Stimulated activated CD4-positive, alpha-beta T cell treated with anti-CD3 and anti-CD28 coated beads, Interleukin-12 subunit alpha, Interleukin-12 subunit beta, amount 100 ng/mL, for 4 hours (primary cell): ENCODE measurements around the gene ICA1L.
"Not testable (repeated sequence)": the region's sequence is repeated elsewhere in the genome, so short reads cannot be mapped to it uniquely, and the experiment has no call there.

Experiments
- DNase-seq: peaks from one replicate; pipeline ENCODE4 v3.0.0-alpha.2; 2020

ICA1L gene

DNA sequence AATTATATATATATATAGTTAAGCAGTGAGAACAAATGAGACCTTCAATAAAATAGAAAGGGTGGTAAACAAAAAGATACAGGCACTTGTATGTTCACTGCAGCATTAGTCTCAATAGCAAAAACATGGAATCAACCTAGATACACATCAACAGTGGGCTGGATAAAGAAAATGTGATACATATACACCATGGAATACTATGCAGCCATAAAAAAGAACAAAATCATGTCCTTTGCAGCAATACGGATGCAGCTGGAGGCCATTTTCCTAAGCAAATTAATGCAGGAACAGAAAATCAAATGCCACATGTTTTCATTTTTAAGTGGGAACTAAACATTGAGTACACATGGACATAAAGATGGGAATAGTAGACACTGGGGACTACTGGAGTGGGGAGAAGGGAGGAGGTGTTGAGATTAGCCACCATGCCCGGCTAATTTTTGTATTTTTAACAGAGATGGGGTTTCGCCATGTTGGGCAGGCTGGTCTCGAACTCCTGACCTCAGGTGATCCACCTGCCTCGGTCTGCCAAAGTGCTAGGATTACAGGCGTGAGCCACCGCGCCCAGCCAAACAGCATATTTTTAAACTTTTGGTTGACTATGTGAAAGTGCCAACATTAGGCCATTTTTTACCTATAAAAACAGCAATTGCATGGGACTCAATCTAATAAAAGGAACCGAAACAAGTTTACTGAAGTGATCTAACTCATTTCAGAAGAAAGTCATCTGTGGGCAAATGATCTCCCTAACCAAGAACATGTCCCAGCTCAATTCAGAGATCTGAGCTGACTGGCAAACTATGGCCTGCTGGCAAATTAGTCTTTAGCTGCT is 23.7 kb downstream of the ICA1L start:
- DNase-seq = no peak

DNA sequence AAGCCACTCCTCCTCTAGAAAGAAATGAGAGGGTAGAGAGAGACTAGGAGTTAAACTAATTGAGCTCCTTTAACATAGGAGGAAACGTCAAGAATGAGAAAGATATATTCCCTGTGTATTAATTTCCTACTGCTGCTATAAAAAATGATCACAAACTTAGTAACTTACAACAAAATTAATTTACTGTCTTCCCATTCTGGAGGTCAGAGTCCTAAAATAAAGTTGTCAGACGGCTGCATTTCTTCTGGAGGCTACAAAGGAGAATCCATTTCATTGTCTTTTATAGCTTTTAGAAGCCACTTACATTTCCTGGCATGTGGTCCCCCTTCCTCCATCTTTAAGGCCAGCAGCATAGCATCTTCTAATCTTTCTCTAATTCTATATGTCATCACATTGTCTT is 26.9 kb downstream of the ICA1L start:
- no peak for DNase-seq

DNA sequence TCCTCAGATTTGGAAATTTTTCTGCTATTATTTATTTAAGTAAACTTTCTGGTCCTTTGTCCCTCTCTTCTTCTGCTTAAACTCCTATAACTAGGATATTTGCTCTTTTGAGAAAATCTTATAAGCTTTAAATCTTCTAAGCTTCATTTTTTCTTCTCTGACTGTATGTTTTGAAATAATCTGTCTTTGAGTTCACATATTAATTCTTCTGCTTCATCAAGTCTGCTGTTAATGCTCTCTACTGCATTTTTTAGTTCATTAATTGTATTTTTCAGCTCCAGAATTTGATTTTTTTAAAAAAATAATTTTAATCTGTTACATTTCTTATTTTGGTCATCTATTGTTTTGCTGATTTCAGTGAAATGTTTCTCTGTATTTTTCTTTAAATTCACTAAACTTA is 28.9 kb downstream of the ICA1L start:
- no peak for DNase-seq

DNA sequence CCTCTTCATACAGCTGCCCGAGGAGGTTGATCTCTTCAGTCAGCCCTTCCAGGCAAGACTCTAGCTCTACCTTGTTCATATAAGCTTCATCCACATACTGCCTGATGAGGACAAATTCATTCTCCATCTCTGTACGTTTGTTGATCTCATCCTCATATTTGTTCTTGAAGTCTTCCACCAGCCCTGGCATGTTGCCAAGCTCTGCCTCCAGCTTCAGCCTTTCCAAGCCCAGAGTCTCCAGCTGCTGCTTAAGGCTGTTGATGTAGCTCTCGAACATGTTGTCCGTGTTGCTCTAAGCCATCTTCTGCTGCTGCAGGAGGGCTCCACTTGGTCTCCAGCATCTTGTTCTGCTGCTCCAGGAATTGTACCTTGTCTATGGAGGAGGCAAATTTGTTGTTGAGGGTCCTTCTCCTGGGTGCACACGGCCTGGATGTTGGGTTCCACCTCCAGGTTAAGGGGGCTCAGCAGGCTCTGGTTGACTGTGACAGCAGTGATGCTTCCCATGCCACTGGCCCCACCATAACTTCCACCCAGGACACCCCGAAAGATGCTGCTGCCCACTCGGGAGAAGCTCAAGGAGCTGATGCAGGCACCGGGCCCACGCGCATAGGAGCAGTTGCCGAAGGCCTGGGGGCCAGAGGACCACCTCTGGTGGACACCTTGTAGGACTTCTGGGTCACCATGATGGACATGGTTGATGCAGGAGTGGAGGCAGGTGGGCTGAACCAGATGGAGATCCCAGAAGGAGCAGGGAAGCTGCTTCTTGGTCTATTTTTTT is 30.3 kb downstream of the ICA1L start:
- no peak for DNase-seq

DNA sequence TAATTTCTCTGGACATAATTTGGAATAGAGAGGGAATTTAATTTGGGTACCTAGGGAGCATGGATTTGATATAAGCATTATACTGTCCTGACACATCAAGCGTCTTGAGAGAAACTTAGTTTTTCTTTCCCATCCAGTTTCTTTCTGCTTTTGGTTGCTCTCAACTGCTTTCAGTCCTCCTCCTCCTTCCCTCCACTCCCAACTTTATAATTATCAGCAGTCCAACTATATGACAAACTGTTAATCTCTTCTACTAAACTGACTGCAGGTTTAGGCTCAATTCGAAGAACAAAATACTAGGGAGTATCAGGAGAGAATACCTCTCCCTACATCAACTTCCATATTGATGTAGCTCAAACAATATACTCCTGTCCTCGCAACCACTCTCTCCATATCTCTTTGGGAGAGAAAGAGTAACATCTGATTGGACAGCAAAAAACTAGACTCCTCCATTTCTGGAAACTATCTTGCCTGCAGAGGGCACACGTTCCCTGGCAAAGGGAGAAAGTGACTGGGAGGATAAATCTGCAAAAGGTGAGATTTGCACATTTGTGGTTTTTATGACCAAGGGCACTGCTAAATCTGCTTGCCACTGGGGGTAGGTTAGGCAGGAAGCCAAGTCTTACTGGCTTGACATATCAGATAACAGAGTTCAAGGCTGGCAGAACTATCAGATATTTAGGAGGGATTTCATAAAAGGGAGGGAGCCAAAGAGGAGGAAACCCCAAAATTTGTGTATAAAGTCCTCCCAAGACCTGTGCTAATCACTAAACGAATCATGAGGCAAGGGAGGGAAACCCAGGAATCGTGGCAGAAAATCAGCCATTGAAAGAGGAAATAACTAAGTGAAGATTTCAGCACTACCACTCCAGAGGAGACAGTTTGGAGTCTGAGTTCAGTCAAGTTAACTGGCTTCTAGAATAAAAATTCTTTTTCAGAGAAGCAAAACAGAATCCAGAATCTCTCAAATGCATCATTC is 40.0 kb downstream of the ICA1L start:
- peak; percentile 9 for DNase-seq

DNA sequence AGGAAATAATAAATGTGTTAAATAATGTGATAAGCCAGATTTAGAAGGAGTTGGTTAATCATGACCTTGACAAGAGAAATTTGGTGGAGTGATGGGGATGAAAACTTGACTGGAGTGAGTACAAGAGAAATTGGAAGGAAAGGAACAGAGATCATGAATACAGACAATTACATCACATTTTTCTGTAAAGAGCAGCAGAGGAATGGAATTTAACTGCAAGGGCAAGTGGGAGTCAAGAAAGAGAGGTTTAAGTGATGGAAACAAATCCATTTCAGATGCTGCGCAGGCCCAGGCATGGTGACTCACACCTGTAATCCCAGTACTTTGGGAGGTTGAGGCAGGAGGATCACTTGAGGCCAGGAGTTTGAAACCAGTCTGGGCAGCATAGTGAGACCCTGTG is 46.7 kb downstream of the ICA1L start:
- DNase-seq = no peak

DNA sequence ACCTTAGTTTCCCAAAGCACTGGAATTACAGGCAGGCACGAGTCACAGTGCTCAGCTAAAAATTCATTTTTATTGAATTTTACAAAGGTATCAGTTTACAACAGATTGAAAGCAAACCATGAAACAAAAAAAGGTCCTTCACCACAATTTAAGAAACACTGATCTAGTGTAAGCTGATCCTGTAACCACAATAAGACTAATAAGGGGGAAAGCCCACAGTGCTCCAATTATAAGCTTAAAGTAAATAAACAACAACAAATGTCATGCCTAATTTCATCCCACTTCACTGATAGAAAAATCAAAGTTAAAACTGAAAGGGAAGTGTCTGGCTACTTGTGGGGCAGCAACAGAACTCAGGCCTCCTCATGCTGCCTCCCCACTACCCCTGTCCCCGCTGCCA is 49.2 kb downstream of the ICA1L start:
- DNase-seq = no peak

DNA sequence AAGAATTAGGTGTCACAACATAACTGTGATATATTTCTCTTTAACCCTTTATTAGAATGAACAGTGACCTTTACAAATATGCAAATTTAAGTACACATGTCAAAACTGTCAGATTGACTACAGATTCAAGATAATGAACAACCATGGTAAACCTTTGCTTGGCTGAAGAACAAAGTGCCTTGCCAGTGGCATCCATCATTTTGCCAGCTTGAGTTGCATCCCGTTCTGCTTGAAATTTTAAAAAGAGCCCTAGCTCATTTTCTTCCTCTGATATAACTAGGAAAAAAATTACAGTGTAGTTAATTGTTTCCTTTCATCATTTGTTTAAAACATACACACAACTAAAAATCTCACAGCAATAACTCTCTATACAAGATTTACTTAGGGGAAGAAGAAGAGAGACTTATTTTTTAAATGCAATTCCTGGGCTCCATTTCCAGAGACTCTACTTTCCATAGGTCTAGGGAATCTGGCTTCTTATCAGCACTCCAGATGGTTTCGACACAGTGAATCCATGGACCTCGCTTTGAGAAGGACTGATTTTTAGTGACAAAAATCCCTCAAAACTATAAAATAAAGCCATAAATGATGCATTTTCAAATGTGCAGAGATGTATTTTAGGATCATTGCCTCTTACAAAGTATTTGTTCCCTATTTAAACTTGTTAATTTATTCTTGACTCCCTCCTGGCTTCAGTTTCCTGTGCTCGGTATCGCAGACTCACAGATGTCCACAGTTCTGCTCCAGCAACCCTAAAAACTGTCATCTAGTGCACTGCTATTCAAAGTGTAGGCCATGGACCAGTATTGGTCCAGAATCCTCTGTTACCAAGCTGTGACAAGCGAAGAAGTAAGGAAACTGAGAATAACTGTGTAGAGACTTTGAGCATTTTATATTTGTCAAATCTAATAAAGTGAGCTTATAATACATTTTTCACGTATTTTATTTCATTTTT is 50.1 kb downstream of the ICA1L start:
- DNase-seq = no peak

DNA sequence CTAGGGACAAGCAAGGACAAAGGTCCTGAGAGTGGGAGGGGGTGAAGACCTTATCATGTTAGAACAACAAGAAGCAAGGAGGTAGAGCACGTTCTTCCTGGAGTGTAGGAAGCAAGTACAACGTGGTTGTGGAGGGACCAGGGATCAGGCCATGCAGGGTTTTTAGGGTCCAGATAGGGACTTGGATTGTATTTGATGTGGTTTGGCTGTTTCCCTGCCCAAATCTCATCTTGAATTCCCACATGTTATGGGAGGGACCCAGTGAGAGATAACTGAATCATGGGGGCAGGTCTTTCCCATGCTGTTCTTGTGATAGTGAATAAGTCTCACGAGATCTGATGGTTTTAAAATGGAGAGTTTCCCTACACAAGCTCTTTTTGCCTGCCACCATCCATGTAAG is 53.2 kb downstream of the ICA1L start:
- no peak for DNase-seq

DNA sequence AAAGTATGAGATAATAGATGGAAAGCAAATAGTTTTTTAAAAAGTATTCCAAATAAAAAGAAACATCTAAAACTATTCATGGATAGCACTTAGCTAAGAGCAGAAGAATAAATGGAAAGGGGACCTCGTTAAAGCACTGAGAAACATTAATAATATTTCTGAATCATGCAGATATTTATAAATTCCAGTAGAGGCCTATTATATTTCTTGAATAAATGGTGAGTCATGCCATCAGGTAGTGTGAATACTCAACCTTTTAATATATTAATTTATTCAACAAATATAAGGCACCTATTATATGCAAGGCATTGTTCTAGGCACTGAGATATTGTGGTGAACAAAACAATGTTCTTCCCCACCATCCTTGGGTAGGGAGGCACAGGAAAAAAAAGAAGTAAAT is 53.8 kb downstream of the ICA1L start:
- DNase-seq = no peak

DNA sequence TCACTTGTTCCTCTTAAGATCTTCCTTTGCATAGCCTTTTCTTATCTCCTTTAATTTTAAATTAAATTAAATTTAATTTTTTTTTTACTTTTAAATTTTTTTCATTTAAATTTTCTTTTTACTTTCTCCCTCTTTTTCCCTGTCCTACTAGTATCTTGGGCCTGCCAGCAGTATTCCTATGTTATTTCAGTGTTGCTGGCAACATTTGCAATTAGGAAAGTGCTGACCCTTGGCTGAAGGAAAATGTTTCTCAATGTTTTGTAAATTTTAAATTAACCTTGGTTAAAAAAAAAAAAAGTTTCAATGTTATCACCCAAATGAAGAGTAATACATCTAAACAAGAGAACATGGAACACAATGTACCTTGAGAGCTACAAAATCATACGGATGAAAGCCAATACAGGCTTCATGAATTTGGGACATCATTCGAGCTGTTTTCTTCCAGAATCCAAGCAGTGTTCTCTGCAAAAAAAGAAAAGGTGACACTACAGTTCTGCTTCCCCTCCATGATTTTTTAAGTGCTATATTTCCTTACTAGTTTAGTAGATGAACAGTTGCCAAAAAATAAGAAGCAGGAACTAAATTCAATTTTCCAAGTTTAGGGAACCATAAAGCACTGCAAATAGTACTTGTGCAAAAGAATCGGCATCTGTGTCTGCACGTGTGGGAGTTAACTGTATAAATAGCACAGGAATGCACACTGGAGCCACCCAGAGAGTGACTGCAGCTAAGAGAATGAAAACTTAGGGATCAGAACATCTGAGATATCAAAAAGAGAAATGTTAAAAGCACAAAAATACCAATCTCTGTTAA is 55.8 kb downstream of the ICA1L start:
- no peak for DNase-seq

DNA sequence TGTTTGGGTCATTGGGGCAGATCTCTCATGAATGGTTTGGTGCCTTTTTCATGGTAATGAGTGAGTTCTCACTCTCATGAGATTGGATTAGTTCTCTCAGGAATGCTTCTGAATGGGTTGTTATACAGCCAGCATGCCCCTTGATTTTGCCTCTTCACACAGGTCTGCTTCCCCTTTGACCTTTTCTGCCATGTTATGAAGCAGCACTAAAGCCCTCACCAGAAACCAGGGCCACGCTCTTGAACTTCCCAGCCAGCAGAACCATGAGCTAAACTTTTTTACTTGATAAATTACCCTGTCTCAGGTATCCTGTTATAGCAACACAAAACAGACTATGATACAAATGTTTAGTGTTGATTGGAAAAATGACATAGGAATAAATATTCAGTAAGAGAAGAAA is 57.3 kb downstream of the ICA1L start:
- no peak for DNase-seq

DNA sequence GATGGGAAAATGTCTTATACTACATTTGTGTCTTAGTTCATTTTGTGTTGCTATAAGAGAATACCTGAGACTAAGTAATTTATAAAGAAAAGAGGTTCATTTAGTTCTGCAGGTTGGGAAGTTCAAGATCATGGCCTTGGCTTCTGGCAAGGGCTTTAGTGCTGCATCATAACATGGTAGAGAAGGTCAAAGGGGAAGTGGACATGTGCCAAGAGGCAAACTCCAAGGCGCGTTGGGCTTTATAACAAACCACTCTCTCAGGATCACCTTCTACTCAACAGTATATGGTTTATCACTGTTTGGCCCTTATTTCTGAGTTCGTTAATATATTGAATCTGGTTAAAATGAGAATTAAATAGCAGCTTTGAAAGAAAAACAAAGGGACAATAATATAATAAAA is 58.2 kb downstream of the ICA1L start:
- DNase-seq = no peak

DNA sequence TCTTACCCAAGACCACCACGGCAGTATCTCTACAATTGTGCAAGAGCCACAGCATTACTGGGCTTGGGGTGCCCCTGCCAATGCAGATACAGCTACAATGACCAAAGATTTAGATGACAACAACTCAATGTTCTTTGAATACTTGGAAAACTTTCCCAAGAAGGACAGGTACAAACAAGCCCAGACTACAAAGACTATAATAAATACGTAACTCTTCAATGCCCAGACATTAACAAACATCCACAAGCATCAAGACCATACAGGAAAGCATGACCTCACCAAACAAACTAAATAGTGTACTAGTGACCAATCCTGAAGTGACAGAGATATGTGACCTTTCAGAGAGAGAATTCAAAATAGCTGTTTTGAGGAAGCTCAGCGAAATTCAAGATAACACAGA is 62.8 kb downstream of the ICA1L start:
- no peak for DNase-seq

DNA sequence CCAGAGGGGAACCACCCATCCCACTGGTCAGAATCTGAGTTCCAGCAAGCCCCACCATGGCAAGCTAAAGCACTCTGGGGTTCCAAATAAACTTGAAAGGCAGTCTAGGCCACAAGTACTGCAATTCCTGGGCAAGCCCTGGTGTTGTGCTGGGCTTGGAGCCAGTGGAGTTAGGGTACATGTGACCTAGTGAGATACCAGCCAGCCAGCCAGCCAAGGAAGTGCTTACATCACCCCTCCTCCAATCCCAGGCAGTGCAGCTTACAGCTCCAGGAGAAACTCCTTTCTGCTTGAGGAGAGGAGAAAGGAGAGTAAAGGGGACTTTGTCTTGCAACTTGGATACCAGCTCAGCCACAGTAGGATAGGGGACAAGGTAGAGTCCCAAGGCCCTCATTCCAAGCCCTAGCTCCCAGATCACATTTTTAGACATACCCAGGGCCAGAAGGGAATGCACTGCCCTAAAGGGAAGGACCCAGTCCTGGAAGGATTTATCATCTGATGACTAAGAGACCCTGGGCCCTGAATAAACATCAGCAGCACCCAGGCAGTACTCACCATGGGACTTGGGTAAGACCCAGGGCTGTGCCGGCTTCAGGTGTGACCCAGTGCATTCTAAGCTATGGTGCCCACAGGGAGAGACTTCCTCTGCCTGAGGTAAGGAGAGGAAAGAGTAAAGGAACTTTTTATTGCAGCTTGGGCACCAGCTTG is 64.0 kb downstream of the ICA1L start:
- DNase-seq = not testable (repeated sequence)

DNA sequence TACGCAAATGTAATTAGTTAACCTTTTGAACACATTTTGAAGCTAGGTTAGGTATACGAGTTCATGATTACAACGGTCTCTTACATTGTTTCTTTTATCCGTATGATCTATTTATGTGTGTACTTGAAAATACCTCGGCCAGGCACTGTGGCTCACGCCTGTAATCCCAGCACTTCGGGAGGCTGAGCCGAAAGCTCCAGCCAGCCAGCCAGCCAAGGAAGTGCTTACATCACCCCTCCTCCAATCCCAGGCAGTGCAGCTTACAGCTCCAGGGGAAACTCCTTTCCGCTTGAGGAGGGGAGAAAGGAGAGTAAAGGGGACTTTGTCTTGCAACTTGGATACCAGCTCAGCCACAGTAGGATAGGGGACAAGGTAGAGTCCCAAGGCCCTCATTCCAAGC is 65.7 kb downstream of the ICA1L start:
- not testable (repeated sequence) for DNase-seq

DNA sequence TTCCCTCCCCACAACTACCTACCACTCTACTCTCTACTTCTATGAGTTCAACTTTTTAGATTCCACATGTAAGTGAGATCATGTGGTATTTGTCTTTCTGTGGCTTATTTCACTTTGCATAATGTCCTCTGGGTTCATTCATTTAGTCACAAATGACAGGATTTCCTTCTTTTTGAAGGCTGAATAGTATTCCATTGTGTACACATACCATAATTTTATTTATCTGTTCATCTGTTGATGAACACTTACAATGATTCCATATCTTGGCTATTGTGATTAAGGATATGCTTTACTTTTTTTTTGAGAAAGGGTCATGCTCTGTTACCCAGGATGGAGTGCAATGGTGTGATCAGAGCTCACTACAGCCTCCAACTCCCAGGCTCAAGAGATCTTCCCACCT is 73.6 kb downstream of the ICA1L start:
- DNase-seq = no peak

DNA sequence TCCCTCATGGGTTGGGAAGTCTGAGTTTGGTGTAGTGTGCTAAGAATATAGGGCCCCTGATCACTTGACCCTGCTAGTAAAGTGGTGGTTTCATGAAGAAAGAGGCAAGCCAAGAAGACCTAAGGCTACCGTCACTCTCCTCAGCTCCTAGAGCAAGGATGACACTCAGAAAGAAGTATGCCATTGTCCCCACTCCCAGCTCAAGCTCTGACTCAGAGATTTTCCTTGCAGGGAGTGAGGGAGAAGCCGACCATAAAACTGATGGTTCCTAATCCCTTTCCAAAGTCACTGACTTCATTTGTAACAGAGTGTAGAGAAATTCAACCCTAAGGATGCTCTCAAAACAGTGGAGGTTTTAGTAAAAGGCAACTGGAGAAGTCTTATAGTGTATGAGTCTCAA is 80.9 kb downstream of the ICA1L start:
- no peak for DNase-seq

DNA sequence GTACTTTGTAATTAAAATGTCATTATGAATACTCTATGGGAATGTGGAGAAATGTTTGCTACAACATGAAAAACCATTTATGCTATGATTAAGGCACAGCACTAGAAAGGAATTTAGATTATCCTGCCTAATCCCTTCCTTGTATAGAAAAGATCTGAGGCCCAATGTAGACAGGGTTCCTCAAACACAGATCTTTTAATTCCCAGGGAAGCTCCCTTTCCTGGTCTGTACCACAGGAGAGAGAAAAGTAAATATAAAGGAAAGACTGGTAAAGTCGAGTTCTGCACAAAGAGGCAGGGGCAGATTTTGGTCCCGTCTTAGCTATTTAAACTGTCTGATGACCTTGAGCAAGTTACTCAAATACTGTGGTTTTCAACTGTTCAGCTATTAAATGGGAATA is 84.7 kb downstream of the ICA1L start:
- no peak for DNase-seq

DNA sequence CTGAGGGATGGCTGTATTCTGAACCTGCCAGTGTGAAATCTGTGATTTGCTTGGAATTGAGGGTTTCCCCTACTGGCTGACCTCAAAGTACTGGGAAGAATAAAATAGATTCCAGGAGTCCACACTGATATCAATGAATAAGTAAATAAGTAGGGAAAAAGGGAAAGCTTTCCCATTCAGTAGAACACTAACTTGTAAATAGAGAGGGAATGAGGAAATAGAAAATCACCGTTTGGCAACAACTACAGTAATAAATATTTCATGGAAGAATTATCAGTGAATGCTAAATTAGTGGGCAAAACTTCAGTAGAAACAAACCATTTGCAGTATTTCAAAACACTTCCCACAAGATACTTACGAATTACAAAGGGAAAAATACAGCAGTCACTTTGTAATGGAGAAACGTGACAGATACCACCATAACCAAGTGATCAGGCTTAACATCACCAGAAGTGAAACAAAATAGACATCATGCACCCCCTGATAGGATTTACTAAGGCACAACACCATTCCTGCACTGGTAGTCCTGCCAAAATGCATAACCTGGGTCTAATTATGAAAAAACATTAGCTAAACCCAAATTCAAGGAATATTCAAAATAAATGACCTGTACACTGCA is 88.5 kb downstream of the ICA1L start:
- DNase-seq = no peak
